ENCODE measurements around the gene NFYC.

The NFYC gene

DNA sequence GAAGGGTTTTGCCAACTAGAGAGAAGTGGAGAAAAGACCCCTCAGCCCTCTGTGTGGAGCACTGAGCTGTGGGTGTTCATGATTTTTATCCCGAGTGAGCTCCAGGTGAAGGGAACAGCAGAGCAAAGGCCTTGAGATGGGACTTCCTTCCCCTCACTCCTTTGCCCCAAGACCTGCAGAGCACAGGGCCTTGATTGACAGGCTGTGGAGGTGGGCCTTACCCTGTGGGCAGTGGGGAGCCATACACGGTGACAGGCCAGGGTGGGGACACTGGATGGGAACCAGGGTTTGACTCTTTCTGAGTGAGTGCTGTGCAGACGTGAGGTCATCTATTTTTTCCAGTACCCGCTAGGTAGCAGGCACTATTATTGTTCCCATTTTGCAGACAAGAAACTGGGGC lies 102.5 kb downstream of the NFYC start:
- Histone ChIP-seq H3K27ac (ENCODE audit: low read depth, low read length) (no peak overlapping the region), H3K36me3 (ENCODE audit: control insufficient read depth in 5 of 5, insufficient read depth in 5 of 5, low read length in 5 of 5) (no peaks in the 10 kb centered on the region), H3K9me3 (ENCODE audit: control insufficient read depth in 5 of 5, low read length in 5 of 5) (no peaks in the 10 kb centered on the region), H3K4me3 (ENCODE audit: low read depth in 1 of 5, low read length in 5 of 5) (no peak overlapping the region), H3K9ac (ENCODE audit: low read length in 5 of 5) (no peak overlapping the region), H3K27me3 (ENCODE audit: control insufficient read depth in 5 of 5, insufficient read depth in 4 of 5, low read length in 5 of 5) (no peaks in the 10 kb centered on the region), H3K4me1 (ENCODE audit: control insufficient read depth in 5 of 5, insufficient read depth in 5 of 5, low read length in 5 of 5) (peaks cover 0 to 9% (median 7%) of the 10 kb centered on the region in 5 donors)

DNA sequence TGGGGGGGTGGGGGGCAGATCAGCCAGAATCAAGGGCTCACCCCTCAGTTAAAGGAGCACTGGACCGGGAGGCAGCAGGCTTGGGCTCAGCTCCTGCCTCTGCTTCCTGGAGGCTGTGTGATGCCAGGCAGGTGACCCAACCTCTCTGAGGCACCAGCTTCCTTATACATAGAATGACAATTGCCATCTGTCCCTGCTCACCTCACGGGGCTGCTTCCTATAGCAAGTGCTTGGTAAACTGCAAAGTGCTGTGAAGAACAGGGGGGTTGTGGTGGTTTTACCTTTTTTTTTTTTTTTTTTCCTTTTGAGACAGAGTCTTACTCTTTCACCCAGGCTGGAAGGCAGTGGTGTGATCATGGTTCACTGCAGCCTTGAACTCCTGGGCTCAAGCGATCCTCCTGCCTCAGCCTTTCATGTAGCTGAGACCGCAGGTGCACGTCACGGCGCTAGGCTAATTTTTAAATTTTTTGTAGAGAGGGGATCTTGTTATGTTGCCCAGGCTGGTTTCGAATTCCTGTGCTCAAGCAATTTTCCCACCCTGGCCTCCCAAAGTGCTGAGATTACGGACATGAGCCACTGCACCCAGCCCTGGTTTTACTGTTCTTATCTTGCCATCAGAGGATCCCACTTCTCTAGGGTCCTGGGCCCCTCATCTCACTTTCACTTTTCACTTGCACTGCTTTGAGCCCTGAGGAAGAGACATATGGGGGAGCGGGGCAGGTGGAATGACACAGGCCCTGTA lies 103.6 kb downstream of the NFYC start:
- Histone ChIP-seq H3K36me3 (ENCODE audit: control insufficient read depth in 5 of 5, insufficient read depth in 5 of 5, low read length in 5 of 5) (no peaks in the 10 kb centered on the region), H3K9me3 (ENCODE audit: control insufficient read depth in 5 of 5, low read length in 5 of 5) (no peaks in the 10 kb centered on the region), H3K4me1 (ENCODE audit: control insufficient read depth in 5 of 5, insufficient read depth in 5 of 5, low read length in 5 of 5) (peaks cover 2 to 20% (median 17%) of the 10 kb centered on the region in 5 donors), H3K4me3 (ENCODE audit: low read depth in 1 of 5, low read length in 5 of 5) (no peak overlapping the region), H3K27me3 (ENCODE audit: control insufficient read depth in 5 of 5, insufficient read depth in 4 of 5, low read length in 5 of 5) (no peaks in the 10 kb centered on the region), H3K9ac (ENCODE audit: low read length in 5 of 5) (no peak overlapping the region), H3K27ac (ENCODE audit: low read depth, low read length) (no peak overlapping the region)

DNA sequence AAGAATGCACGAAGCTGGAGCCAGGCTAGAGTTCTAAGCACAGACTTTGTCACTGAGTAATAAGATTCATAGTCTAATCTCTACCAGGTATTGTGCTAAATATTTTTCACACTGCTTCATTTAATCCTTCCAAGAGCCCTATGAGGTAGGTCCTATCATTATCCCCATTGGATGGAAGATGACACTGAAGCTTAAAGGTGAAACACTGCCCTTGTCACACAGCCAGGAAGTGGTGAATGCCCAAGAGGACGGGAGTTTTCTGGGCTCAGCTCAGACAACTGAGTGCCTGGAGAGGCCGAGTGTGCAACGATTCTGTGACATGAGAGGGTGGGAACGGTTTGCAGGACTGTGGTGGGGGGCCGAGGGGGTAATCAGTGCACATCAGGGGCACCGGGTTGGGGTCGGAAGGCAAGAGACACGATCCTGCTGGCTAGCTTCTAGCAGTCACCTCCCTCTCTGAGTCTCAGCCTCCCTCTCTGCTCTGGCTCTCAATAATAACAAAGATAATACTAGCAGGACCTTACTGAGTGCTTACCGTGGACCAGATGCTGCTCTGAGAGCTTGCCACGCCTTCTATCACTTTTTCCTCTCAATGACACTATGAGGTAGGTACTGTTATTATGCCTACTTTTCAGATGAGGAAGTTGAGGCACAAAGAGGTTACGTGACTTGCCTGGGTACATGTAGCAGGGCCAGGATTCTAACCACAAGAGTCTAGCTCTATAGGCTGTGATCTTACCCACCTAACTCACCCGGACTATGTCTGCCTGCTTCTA lies 104.5 kb downstream of the NFYC start:
- Histone ChIP-seq H3K9ac (ENCODE audit: low read length in 5 of 5) (no peak overlapping the region), H3K9me3 (ENCODE audit: control insufficient read depth in 5 of 5, low read length in 5 of 5) (no peaks in the 10 kb centered on the region), H3K27ac (ENCODE audit: low read depth, low read length) (no peak overlapping the region), H3K4me3 (ENCODE audit: low read depth in 1 of 5, low read length in 5 of 5) (no peak overlapping the region), H3K27me3 (ENCODE audit: control insufficient read depth in 5 of 5, insufficient read depth in 4 of 5, low read length in 5 of 5) (no peaks in the 10 kb centered on the region), H3K4me1 (ENCODE audit: control insufficient read depth in 5 of 5, insufficient read depth in 5 of 5, low read length in 5 of 5) (peaks cover 2 to 20% (median 17%) of the 10 kb centered on the region in 5 donors), H3K36me3 (ENCODE audit: control insufficient read depth in 5 of 5, insufficient read depth in 5 of 5, low read length in 5 of 5) (no peaks in the 10 kb centered on the region)

DNA sequence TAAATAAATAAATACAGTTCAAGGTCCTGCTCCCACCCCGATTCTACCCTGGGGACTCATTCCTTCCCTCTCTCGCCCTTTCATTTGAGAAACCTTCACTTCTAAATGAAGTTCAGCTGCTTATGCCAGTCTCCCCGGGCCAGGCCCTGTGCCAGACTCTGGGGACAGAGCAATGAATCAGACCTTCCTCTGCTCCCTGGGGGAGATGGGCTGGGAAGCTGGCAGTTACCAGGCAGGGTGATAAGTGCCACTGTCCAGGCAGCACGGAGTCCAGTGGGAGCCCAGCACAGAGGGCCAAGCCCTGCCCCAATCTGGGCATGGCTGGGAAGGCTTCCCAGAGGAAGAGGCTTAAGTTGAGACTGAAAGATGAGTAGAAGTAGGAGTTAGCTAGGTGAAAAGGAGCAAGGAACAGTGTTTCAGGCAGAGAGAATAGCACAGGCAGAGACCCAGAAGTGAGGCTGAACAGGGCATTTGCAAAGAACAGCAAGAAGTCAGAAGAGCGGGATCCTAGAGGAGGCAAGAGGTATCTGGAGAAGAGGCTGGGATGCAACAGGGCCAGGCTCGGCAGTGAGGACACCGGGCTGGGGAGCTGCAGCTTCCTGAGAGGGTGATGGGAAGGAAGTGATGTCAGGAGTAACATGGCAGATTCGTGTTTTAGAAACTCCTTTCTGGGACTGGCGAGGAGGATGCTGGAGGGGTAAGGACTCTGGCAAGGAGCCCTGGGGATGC lies 105.6 kb downstream of the NFYC start:
- Histone ChIP-seq H3K4me3 (ENCODE audit: low read depth in 1 of 5, low read length in 5 of 5) (no peak overlapping the region), H3K4me1 (ENCODE audit: control insufficient read depth in 5 of 5, insufficient read depth in 5 of 5, low read length in 5 of 5) (peaks cover 2 to 29% (median 24%) of the 10 kb centered on the region in 5 donors), H3K9me3 (ENCODE audit: control insufficient read depth in 5 of 5, low read length in 5 of 5) (no peaks in the 10 kb centered on the region), H3K27ac (ENCODE audit: low read depth, low read length) (no peak overlapping the region), H3K36me3 (ENCODE audit: control insufficient read depth in 5 of 5, insufficient read depth in 5 of 5, low read length in 5 of 5) (no peaks in the 10 kb centered on the region), H3K27me3 (ENCODE audit: control insufficient read depth in 5 of 5, insufficient read depth in 4 of 5, low read length in 5 of 5) (no peaks in the 10 kb centered on the region), H3K9ac (ENCODE audit: low read length in 5 of 5) (no peak overlapping the region)

DNA sequence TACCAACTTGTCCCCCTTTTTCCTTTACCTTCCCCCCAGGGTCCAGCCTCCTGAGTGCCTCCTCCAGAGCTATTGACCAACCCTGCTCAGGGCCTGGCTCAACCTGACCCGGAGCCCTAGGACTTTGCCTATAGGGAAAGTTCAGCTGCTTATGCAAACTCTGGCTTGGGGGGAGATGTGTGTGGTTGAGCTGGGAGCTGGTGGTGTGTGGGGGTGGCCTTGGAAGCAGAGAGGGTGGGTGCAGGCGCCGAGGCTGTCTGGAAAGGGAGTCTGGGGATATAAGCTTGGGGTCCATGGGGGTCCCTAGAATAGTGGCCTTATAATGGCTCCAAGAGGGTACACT lies 106.1 kb downstream of the NFYC start:
- H3K27me3 ChIP-seq (ENCODE audit: control insufficient read depth in 5 of 5, insufficient read depth in 4 of 5, low read length in 5 of 5), result no peaks in the 10 kb centered on the region
- H3K4me1 ChIP-seq (ENCODE audit: control insufficient read depth in 5 of 5, insufficient read depth in 5 of 5, low read length in 5 of 5), result peaks cover 2 to 30% (median 25%) of the 10 kb centered on the region in 5 donors
- no peaks in the 10 kb centered on the region for H3K9me3 ChIP-seq (ENCODE audit: control insufficient read depth in 5 of 5, low read length in 5 of 5)
- H3K4me3 ChIP-seq (ENCODE audit: low read depth in 1 of 5, low read length in 5 of 5), result no peak overlapping the region
- no peak overlapping the region for H3K9ac ChIP-seq (ENCODE audit: low read length in 5 of 5)
- H3K36me3 ChIP-seq (ENCODE audit: control insufficient read depth in 5 of 5, insufficient read depth in 5 of 5, low read length in 5 of 5), result no peaks in the 10 kb centered on the region
- H3K27ac ChIP-seq (ENCODE audit: low read depth, low read length), result no peak overlapping the region

DNA sequence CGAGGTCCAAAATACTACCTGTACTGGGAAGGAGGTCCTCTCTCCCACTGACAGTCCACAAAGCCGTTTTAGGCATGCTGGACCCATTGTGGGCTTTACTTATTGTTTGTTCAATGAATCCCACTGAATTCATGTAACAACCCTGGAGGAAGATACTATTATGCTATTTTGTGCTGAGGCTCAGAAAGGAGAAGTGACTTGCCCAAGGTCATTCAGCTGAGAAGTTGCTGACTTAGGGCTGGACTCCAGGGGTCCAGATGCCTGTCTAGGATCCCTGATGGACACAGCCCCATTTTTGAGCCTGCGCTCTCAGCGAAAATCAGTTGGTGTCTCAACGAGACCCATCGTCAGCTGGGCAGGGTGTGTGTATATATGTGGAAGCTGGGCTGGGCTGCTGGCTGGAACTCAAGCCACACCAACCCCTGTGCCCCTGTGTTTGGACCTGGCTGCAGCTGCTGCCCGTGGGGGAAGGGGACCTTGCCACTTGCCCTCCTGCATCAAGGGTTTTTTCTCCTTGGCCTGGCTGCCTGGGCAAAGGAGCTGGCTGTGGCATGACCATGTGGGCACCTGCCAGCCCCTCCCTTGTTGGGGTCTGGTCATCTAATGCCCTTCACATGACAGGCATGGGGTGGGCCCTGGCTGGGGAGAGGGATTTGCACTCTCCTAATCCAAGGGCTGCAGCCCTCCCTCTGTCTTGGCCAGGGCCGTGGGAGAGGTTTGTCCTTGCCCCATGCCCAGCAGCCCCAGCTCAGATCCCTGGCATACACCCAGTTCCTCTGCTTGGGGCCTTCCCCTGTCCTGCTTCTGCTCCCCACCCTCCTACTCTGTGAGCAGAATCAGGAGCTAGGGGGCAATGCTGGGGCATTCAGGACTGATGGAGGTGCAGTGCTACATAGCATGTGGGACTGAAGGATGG lies 107.1 kb downstream of the NFYC start:
- Histone ChIP-seq H3K9ac (ENCODE audit: low read length in 5 of 5) (no peak overlapping the region), H3K36me3 (ENCODE audit: control insufficient read depth in 5 of 5, insufficient read depth in 5 of 5, low read length in 5 of 5) (no peaks in the 10 kb centered on the region), H3K27me3 (ENCODE audit: control insufficient read depth in 5 of 5, insufficient read depth in 4 of 5, low read length in 5 of 5) (no peaks in the 10 kb centered on the region), H3K4me1 (ENCODE audit: control insufficient read depth in 5 of 5, insufficient read depth in 5 of 5, low read length in 5 of 5) (peaks cover 2 to 30% (median 25%) of the 10 kb centered on the region in 5 donors), H3K9me3 (ENCODE audit: control insufficient read depth in 5 of 5, low read length in 5 of 5) (no peaks in the 10 kb centered on the region), H3K4me3 (ENCODE audit: low read depth in 1 of 5, low read length in 5 of 5) (no peak overlapping the region), H3K27ac (ENCODE audit: low read depth, low read length) (no peak overlapping the region)

DNA sequence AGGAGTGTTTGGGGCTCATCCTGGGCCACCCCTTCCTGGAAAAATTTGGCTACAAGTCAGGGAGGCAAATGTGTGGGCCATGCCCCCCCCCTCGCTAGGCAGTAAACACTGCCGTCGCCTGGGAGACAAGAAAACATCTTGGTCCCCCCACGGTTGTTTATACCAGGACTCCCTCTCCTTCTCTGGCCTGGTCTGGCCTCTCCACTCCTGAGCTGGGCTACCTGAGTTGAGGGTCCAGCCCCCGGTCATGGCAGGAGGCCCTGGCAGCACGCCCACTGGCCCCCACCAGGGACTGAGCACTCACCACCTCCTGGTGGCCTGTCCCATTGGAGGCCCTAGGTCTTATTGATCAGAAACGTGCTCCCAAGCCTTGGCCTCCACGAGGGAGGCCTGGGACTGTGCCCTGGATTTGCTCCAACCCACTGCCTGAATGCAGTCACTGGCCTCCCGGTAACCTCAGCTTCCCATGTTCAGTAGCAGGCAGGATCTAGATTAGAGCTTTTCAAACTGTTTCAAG lies 107.9 kb downstream of the NFYC start:
- Histone ChIP-seq H3K4me1 (ENCODE audit: control insufficient read depth in 5 of 5, insufficient read depth in 5 of 5, low read length in 5 of 5) (peaks cover 4 to 30% (median 25%) of the 10 kb centered on the region in 5 donors), H3K27me3 (ENCODE audit: control insufficient read depth in 5 of 5, insufficient read depth in 4 of 5, low read length in 5 of 5) (no peaks in the 10 kb centered on the region), H3K9ac (ENCODE audit: low read length in 5 of 5) (peak overlapping the region in 1 of 5 donors; percentile 33), H3K27ac (ENCODE audit: low read depth, low read length) (no peak overlapping the region), H3K36me3 (ENCODE audit: control insufficient read depth in 5 of 5, insufficient read depth in 5 of 5, low read length in 5 of 5) (no peaks in the 10 kb centered on the region), H3K9me3 (ENCODE audit: control insufficient read depth in 5 of 5, low read length in 5 of 5) (no peaks in the 10 kb centered on the region), H3K4me3 (ENCODE audit: low read depth in 1 of 5, low read length in 5 of 5) (no peak overlapping the region)

DNA sequence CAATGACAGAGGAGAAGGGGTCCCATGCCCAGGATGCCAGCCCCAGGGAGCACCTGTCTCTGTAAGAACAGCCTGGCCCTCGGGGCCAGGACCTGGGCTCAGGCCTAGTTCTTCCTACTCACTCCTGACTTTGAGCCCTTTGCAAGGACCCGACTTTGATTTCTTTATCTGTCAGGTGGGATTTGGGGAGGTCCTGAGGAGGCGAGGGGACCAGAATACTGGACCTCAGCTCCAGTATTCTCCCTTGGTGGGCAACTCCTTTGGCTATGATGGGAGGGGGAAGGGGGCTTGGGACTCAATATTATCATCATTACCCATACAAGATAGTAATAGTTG lies 110.2 kb downstream of the NFYC start:
- H3K4me3 ChIP-seq (ENCODE audit: low read depth in 1 of 5, low read length in 5 of 5), result peak overlapping the region; percentile 54 to 68 (median 60)
- H3K4me1 ChIP-seq (ENCODE audit: control insufficient read depth in 5 of 5, insufficient read depth in 5 of 5, low read length in 5 of 5), result peaks cover 4 to 40% (median 32%) of the 10 kb centered on the region in 5 donors
- peak overlapping the region in 4 of 5 donors; percentile 53 to 82 (median 76) for H3K9ac ChIP-seq (ENCODE audit: low read length in 5 of 5)
- H3K9me3 ChIP-seq (ENCODE audit: control insufficient read depth in 5 of 5, low read length in 5 of 5), result no peaks in the 10 kb centered on the region
- H3K27me3 ChIP-seq (ENCODE audit: control insufficient read depth in 5 of 5, insufficient read depth in 4 of 5, low read length in 5 of 5), result no peaks in the 10 kb centered on the region
- no peaks in the 10 kb centered on the region for H3K36me3 ChIP-seq (ENCODE audit: control insufficient read depth in 5 of 5, insufficient read depth in 5 of 5, low read length in 5 of 5)
- H3K27ac ChIP-seq (ENCODE audit: low read depth, low read length), result no peak overlapping the region

DNA sequence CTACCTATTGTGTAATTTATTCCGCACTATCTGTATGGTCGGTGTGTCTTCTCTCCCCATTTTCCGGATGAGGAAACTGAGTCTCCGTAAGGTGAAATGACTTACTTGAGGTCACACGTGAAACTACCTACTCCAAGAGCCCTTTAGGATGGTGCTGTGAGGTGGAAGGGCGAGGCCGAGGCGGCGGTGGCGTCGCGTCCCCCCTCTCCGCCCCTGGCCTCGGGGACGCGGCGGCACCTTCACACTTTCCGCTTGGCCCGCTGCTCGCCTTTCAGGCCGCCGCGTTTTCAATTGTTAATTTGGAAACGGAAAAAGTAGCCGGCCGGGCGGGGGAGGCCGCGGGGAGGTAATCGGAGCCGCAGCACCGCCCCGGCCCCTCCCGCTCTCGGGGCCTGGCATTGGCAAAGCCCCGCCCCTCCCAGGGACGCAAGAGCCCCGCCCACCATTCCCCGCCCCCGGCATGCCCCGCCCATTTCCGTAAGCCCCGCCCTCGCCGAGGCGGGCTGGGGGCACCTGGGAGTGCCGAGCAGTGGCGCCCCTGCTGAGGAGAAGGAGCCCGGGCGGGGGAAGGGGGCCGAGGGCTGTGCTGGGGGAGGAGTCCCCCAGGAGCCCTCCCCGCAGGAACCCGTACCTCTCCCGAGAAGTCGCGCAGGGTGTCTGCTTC lies 110.7 kb downstream of the NFYC start:
- no peaks in the 10 kb centered on the region for H3K9me3 ChIP-seq (ENCODE audit: control insufficient read depth in 5 of 5, low read length in 5 of 5)
- H3K27ac ChIP-seq (ENCODE audit: low read depth, low read length), result peak overlapping the region; percentile 73
- H3K9ac ChIP-seq (ENCODE audit: low read length in 5 of 5), result peak overlapping the region in 4 of 5 donors; percentile 53 to 82 (median 76)
- H3K36me3 ChIP-seq (ENCODE audit: control insufficient read depth in 5 of 5, insufficient read depth in 5 of 5, low read length in 5 of 5), result no peaks in the 10 kb centered on the region
- peak overlapping the region; percentile 54 to 68 (median 60) for H3K4me3 ChIP-seq (ENCODE audit: low read depth in 1 of 5, low read length in 5 of 5)
- peaks cover 4 to 42% (median 33%) of the 10 kb centered on the region in 5 donors for H3K4me1 ChIP-seq (ENCODE audit: control insufficient read depth in 5 of 5, insufficient read depth in 5 of 5, low read length in 5 of 5)
- H3K27me3 ChIP-seq (ENCODE audit: control insufficient read depth in 5 of 5, insufficient read depth in 4 of 5, low read length in 5 of 5), result no peaks in the 10 kb centered on the region

Data from subcutaneous abdominal adipose tissue (tissue), 5 donors.